Stimulated activated CD8-positive, alpha-beta memory T cell treated with anti-CD3 and anti-CD28 coated beads, Interleukin-15, amount 100 ng/mL, for 48 hours (primary cell): ENCODE measurements around the gene WDFY1.
"Not testable (repeated sequence)": the region's sequence is repeated elsewhere in the genome, so short reads cannot be mapped to it uniquely, and the experiment has no call there.

Experiments used
- DNase-seq, 2 donors: peaks; one replicate each; pipeline ENCODE4 v3.0.0-alpha.2; 2020; ENCODE audit warnings: low read depth in 2 of 2

WDFY1 gene

DNA sequence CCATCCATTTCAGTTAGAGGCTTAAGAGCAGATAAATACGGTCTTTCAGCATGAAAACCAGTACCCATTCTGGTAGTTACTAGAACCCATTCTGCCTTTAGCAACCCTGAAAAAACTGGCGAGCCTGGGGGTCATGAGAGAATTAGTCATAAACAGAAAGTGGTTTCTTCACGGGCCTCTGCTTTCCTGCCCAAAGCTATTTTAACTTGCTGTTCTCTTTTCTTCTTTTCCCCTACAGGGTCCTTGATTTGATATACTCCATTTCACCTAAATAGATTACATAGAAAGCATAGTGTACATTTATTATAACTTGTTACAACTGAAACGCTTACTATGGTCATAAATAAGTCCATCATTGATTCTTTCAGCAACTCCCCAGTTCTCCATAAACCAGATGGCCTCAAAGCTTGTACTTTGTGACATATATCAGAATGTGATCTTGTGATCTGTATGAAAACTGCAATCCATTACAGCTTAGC is 48.3 kb downstream of the WDFY1 start:
- DNase-seq, result no peak

DNA sequence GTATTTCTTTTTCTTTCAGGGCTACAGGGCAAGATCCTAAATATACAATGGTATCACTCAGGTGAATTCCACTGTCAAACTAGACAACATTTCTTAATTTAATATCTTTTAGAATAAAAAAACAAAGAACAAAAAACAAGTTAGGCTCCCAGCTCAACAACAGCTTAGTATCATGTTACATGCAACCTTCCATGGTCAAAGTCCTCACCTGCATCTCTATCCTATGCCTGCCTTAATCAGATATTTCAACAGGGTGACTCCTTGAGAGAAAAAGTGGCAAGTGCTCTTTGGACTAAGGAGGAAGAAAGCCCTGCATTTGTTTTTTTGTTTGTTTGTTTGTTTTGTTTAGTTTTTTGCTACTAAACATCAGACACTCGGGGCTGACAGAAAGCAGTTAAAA is 50.2 kb downstream of the WDFY1 start:
- DNase-seq, result no peak

DNA sequence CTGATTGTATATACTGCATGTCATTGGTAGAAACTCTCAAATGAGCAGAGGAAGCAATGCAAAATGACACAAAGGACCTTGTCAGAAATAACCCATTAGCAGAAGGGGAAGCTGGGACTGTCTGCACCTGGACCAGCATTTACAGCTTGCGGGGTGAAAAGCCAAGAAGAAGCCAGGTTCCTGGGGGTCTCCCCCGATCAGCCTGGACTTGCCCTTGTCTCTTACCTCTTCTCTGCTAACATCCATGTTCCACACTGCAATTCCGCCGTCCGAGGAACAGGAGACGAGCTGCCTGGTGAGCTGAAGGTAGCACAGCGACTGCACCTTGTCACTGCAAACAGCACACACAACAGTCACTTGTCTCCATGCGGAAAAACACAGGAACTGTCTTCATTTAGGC is 51.1 kb downstream of the WDFY1 start:
- no peak for DNase-seq

DNA sequence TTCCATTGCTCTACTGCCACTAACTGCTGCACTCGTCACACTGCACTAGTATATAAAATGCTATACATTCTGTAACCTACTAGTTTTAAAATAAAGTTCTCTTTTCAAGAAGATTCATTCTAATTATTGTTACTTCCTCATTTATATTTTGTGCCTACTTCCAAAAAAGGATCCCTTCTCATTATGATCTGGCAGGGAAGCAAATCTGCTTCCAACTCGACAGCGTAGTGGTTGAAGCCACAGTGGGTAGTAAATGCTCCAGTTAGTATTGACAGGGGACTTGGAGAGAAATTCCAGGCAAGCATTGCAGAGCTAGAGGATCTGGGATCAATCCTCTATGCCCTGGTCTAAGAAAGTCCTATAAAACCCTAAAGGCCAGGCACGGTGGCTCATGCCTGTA is 54.4 kb downstream of the WDFY1 start:
- DNase-seq, result no peak

DNA sequence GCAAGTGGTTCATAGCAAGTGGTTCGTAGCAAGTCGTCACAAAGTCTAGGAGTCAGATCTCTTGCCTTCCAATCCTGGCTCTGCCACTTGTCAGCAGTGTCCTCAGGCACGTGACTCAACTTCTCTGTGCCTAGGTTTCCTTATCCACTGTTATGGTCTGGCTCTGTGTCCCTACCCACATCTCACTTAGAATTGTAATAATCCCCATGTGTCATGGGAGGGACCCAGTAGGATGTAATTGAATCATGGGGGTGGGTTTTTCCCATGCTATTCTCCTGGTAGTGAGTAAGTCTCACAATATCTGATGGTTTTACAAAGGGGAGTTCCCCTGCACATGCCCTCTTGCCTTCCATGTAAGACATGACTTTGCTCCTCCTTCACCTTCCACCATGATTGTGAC is 55.9 kb downstream of the WDFY1 start:
- no peak for DNase-seq

DNA sequence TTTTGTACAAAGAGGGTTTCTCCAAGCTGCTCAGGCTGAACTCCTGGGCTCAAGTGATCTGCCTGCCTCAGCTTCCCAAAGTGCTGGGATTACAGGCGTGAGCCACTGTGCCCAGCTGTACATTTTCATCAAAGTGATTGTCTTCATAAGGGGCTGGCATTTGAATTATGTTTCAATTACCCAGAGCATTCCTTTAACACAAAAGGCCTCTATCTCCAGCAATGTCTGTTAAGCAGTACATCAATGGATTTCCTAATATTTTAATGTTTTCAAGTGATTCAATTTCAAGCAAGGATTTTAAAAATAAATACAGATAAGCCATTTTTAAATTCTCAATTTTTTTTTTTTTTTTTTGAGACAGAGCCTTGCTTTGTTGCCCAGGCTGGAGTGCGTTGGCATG is 56.9 kb downstream of the WDFY1 start:
- DNase-seq, result no peak

DNA sequence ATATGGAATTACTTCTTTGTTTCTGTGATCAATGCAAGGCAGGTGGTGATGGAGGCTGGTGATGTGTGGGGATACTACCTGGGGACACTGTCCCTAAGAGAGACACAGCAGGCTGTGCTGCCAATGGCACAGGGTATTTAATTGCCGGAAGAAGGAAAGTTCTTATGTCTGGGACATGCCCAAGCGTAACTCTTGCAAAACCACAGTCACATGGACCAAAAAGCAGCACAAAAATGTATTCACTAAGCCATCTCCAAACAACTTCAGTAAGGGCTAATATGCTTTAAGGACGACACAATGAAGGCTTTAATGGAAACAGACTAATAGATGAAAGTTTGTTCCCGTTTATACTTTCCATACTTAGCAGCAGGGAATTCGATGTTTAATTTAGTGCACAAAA is 58.0 kb downstream of the WDFY1 start:
- no peak for DNase-seq

DNA sequence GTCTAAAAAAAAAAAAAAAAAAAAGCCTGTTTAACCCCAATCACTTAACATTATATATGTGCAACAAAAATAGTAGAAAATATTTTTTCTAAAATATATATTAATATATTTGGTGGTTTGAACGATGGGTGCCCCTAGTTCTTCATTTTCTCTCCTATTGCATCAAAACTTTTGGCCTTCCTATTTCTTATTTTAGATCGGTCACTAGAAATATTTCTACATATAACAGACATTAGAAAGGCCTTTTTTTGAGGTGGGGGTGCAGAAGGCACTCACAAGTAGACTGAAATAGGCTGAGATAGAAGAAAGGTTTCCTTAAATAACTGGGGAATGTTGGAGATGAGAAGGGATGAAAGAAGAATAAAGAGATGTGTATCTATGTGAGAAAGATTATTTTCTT is 58.4 kb downstream of the WDFY1 start:
- DNase-seq, result no peak

DNA sequence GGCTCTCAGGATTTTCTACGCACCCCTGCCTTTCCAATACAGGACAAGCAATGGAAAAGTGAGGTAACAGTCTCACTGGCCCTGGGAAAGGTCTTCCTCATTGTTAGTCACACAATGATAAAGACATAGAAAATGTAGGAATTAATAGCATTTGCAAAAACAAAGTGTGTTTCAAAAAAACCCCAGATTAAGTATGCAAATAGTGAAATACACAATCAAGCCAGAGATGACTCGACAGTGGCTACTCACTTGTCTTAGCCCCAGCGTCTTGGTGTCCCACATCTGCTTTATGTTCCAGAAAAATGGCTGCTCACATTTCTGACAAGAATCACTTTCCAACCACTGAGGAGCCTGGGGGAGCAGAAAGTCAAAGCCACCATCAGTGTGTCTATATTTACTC is 60.7 kb downstream of the WDFY1 start:
- no peak for DNase-seq

DNA sequence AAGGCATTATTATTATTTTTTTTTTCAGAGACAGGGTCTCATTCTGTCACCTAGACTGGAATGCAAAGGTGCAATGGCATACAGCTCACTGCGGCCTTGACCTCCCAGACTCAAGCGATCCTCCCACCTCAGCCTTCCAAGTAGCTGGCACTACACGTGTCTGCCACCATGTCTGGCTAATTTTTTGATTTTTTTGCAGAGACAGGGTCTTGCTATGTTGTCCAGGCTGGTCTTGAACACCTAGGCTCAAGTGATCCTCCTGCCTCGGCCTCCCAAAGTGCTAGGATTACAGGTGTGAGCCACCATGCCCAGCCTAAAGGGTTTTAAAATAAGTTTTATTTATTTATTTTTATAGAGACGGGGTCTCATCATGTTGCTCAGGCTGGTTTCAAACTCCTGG is 62.4 kb downstream of the WDFY1 start:
- DNase-seq, result no peak

DNA sequence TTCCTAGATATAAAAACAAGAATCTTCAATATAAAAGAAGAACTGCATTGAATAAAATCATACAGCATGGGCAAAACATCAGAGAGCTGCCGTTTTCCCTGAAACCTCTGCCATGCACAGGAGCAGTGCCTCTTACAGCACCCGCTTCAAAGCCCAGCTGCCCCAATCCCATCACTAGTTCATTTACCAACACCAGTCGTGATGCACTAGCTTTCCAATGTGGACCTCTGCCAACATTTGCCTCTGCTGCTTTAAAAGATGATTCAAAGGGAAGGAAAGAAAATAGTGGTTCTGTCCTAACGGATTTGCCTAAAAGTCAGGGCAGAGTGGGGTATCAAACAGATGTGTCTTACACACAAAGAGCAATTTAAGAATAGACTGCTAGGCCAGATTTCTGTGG is 64.3 kb downstream of the WDFY1 start:
- no peak for DNase-seq

DNA sequence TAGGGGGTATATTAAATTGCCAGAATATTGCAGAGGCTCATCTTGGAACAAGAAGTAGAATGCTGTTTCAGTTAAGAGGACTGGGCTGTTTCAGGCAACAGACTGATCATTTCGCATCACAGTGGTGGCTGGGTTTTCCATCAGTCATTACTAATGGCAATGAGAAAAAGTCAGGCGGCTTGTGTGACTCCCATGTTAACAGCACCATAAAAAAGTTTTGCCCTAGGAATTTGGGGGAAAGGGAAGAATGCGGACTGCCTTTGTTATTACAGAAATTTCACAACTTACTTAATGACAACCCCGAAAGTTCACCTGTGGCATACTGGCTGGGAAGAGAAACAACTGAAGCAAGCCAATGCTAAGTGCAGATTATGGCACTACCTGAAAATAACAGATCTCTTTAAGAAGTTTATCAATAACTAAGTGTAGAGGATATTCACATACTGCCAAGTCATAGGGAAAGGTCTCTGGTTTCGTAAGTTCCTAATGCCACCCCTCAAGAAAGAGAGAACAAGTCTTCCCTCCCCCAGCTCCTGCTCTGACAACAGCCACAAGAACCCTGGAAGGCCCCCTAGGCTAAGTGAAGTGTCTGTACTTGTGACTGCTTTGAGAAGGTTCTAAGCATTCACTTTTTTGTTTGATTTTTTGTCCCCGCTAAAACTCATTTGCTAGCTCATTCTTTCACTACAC is 67.3 kb downstream of the WDFY1 start:
- no peak for DNase-seq

DNA sequence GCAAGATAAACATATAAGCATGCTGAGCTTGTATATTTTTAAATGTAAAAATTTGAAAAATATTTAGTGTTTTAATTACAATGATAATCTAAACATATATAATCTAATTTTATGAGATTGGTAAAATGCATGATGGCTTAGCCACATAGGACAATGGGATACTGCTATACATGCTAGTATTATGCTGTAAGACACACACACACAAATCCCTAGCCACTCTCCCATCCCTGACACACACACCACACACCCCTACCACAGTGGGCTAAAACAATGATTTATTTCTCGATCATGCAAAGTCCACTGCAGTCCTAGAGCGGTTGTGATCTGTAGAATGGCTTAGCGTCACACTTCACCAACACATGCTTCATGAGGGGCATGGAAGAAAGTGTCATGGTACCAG is 71.5 kb downstream of the WDFY1 start:
- no peak for DNase-seq

DNA sequence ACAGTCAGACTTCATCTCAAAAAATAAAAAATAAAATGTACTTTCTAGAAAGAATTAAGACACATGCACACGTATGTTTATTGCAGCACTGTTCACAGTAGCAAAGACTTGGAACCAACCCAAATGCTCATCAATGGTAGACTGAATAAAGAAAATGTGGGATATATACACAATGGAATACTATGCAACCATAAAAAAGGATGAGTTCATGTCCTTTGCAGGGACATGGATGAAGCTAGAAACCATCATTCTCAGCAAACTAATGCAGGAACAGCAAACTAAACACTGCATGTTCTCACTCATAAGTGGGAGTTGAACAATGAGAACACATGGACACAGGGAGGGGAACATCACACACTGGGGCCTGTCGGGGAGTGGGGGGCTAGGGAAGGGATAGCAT is 72.4 kb downstream of the WDFY1 start:
- DNase-seq, result not testable (repeated sequence)

DNA sequence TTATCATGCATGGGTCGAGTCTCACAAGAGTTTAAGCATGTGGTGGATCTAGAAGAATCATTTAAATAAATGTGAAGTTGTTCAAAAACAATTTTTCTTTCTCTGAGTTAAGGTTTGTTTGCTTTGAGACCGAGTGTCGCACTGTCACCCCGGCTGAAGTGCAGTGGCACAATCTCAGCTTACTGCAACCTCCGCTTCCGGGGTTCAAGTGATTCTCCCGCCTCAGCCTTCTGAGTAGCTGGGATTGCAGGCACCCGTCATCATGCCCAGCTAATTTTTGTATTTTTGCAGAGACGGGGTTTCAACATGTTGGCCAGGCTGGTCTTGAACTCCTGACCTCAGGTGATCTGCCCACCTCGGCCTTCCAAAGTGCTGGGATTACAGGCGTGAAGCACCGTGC is 73.5 kb downstream of the WDFY1 start:
- not testable (repeated sequence) for DNase-seq

DNA sequence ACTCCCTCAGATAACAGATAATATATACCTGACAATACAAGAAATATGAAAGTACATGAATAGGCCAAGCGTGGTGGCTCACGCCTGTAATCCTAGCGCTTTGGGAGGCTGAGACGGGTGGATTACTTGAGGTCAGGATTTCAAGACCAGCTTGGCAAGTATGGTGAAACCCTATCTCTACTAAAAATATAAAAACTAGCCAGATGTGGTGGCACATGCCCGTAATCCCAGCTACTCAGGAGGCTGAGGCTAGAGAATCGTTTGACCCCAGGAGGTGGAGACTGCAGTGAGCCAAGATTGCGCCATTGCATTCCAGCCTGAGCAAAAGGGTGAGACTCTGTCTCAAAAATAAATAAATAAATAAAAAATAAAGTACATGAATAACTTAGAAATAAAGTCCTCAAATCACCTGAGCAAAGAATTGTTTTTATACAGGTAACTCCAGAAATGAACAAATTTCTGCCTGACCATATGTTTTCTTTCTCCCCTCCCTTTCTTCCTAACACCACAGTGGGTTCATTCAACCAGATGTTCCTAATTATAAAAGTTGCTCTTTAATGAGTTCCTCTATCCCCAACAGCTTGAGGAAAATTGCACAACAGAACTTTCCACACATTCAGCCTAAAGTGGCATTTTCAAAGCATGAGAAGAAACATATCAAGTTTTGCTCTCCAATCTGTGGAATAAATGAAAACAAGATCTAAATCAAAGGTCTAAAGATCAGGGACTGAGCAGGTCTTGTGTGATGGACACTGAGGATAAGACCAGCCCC is 74.1 kb downstream of the WDFY1 start:
- DNase-seq, result no peak

DNA sequence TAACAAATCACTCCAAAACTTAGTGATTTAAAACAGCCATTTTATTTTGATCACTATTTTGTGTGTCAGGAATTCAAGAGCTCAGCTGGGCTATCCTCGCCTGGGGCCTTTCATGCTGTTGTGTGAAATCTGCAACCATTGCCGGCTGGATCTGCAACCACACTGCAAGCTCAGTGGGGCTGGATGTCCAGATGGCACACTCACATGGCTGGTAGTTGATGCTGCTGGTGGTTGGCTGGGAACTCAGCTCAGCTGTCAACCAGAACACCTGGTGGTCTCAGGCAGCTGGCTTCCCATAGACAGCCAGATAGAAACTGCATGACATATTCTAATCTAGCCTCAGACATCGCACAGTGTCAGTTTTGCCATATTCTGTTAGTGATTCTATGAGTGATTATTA is 77.1 kb downstream of the WDFY1 start:
- DNase-seq, result no peak

DNA sequence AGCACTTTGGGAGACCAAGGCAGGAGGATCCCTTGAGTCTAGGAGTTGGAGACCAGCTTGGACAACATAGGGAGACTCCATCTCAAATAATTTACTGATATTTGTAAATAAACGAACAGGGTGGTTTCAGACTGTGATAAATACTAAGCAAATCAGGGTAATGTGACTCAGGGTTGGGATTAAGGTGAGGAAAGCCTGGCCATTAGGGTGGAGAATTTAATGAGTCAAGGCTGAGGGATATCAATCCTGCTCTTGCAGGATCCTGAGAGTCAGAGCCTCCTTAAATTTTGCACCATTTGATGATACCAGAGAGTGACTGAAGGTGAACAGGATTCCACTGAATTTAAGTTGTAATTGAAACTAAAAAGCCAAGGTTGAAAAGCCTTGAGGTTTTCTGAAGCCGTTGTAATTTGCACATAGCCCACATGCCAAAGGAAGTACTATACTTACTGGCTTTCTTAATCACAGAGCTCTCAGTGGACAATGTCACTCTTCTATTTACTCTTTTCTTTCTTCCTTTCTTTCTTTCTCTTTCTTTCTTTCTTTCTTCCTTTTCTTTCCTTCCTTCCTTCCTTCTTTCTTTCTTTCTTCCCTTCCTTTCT is 79.1 kb downstream of the WDFY1 start:
- no peak for DNase-seq

DNA sequence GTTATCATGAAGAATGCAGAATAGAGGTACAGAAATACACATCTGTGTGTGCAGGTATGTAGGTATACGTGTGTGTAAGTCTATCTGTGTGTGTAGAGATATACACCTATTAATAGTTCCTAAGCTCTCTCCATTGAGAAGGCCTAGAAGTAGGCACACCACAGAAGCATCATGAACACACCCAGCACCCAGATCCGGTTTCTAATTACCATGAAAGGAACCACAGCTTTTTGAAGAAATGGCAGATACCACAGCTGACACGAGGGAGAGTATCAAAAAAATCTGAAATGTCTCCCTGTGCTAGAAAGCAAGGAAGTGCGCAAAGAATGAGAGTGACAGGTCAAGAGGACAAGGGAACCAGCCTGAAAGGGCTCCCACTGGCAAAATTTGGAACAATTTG is 80.0 kb downstream of the WDFY1 start:
- no peak for DNase-seq

DNA sequence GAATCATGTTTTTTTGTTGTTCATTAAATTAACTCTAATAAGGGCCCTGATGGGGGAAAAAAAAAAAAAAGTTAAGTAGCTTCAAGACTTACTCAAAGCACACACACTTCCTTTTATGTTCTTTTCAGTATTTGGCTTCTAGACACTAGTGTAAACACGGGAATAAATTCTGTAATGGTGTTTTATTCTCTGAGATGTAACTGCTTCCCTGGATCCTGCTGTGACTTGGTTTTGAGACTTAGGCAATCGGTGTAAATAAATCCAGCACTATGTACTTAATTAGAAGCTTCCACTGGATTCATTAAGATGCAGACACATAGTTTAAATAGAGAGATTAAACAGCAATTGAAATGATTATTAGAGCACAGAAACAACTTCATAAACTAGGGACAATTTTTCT is 81.6 kb downstream of the WDFY1 start:
- no peak for DNase-seq

DNA sequence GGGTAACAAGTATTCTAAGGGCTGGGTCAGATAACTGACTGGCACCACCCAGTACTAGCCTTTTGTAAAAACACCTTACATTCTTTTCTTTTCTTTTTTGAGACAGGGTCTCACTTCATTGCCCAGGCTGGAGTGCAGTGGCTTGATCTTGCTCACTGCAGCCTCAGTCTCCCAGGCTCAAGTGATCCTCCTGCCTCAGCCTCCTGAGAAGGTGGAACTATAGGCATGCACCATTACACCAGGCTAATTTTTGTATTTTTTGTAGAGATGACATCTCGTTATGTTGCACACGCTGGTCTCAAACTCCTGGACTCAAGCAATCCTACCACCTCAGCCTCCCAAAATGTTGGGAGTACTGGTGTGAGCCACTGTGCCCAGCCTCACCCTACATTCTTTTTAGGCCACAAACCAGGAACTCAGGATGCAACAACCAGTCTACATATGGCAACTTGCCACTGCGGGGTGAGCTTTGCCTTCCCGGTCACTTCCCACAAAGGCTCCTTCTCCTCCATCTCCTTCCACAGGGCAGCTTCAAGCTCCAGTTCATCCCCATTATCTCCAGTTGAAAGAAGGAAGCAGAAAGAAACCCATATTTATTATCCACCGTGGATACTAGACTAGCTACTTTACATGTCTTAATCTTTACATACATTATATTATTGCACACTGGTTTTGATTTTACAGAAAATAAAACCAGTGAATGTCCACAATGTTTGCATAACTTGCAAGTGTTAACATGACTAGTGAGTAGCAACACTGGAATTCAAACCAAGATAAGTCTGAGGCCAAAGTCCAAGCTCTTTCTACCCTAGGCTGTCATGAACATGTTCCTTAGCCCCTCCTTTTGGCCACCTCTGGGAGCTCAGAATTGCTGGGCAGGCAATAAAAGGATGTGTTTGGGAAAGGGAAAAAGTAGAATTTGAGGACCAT is 84.1 kb downstream of the WDFY1 start:
- no peak for DNase-seq

DNA sequence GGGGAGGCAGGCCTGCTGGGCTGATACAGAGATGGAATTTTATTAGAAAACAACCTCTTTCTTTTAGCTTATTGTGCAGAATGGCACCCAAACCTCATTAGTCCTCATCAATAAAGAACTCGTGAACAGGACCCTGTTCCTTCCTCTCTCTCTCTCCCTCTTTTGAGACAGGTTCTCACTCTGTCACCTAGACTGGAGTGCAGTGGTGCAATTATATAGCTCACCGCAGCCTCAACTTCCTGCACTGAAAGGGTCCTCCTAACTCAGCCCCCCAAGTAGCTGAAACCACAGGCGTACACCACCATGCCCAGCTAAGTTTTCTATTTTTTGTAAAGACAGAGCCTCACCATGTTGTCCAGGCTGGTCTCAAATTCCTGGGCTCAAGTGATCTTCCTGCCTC is 86.1 kb downstream of the WDFY1 start:
- DNase-seq, result no peak
